GM12801 (cell line): Measurements from ENCODE around the gene COL13A1.

Source experiments
- TF ChIP-seq, protein P1 (sequence below): IDR thresholded peaks from one replicate; pipeline ENCODE4 v1.5.1; 2011; ENCODE audit warnings: control low read depth; ENCODE audit not compliant: insufficient read length; ENCODE audit errors: extremely low read depth

Gene COL13A1

DNA sequence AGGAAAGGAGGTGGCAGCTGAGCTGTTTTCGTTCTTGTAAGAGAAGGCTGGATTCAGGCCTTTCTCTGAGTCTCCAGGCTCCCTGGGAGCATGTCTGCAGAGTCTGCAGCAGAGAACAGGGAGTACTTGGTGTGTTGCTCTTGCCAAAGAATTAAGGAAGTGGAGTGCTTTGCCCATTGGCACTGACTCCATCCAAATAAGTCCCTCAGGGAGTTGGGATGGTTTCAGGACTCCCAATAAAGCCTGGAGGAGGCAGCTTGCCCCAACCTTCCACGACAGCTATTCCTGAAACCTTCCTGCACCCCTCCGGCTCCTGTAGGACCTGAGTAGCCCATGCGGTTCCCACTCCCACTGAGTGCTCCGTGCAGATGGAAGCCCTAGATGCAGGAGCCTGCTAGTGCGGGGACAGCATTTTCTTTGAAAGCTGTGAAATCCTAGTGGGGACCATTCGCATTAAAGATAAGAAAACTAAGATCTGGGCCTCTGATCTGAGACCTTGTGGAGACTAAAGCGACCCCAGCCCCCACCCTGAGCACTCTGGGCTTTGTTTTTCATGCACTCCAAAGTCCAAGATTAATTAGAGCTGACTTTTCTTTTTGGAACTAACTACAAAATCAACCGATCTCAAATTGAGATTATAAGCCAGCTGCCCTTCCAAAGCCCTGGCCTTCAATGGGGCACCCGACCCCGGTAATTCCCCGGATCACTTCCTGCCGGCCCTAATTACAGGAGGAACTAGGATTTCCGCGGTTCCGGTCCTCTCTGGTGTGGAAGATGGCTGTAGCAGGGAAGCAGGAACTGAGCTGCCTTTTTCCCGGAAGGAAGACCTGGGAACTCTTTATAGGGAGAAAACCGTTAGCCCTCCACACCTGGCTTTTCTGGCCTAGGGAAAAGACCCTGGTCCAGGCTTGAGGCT lies 110.2 kb downstream of the COL13A1 start:
- TF ChIP-seq, protein P1, sequence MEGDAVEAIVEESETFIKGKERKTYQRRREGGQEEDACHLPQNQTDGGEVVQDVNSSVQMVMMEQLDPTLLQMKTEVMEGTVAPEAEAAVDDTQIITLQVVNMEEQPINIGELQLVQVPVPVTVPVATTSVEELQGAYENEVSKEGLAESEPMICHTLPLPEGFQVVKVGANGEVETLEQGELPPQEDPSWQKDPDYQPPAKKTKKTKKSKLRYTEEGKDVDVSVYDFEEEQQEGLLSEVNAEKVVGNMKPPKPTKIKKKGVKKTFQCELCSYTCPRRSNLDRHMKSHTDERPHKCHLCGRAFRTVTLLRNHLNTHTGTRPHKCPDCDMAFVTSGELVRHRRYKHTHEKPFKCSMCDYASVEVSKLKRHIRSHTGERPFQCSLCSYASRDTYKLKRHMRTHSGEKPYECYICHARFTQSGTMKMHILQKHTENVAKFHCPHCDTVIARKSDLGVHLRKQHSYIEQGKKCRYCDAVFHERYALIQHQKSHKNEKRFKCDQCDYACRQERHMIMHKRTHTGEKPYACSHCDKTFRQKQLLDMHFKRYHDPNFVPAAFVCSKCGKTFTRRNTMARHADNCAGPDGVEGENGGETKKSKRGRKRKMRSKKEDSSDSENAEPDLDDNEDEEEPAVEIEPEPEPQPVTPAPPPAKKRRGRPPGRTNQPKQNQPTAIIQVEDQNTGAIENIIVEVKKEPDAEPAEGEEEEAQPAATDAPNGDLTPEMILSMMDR, result no peak

DNA sequence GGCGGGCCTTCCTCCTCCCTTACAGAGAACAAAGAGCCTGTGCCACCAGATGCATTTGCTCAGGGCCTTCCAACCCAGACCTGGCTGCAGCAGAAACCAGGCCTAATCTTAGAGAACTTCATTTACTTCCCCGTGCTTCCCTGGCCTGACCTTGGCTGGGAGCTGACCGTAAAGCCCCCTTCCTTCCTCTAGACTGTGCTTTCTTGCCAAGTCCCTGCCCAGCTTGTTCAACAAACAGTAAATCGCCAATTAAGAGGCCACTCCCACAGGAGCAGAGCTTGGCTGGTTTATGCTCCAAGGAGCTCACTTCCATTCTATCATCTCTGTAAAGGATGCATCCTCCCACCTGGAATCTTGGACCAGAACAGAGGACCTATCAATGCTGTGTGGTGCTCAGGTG lies 110.9 kb downstream of the COL13A1 start:
- TF ChIP-seq, protein P1, result no peak

DNA sequence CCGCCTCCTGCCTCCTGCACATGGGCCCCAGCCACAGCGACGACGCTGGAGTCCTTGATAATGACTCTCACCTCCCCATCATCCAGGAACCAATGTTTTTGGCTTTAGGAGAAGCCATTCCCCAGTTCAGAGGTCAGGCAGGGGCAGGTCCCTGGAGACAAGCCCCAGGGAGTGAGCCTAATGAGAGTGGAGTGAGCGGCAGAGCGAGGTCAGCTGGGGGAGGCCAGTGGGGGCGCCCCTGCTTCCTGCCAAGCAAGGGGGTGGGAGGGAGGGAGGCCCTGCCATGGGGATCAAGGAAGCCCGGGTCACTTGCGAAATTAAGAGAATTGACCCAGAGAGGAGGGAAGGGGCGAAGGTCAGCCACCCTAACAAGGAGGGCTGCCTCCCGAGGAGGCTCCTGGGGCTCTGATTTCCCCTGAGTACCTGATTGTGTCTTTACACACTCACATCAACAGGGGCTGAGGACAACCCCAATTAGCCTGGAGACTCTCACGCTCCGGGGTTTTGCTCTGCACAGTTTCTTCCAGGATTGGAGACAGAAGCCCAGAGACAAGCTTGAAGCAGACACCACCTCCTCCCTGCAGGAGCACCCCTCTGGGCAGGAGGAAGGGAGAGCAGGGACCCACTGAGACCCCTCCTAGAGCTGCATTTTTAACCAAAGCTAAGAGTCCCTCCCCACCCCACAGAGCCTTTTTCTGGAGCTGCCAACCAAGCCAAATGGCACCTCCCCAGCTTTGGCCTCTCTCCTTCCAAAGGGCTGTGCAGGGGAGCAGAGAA lies 112.1 kb downstream of the COL13A1 start:
- TF ChIP-seq, protein P1, result no peak

DNA sequence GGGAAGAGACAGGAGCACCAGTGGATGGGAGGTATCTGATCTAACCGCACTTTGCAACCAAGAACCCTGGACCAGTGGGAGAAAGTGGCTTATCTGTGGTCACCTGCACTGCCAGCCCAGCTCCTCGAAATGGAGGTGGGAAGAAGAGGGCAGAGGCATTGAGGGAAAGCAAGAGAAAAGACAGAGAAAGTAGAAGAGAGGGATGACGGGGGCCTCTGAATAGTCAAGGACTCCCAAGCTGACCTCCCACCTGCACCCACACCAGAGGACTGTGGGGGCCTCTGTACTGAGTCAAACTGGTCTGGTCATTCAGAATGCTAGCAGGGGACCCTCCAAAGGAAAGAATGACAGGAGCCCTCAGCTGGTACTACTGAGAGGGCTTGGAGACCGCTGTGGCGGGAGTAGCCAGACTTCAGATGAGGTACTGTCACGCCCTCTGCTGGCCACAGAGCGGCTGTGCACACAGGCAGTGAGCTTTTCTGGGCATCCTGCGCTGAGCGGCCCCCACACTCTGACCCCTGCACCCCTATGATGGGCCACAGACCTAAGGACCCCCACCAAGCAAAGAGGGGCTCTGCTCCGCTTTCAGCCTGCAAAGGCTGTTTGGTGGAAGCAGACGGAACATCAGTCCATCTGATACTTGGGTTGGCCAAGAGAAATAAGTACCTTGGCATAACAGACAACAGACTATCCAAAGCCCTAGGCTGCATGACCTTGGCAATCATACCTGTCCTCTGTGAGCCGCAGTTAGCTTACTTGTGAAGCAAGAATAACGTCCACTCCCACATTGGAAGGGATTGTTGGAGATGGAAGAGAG lies 112.9 kb downstream of the COL13A1 start:
- TF ChIP-seq, protein P1, result no peak

DNA sequence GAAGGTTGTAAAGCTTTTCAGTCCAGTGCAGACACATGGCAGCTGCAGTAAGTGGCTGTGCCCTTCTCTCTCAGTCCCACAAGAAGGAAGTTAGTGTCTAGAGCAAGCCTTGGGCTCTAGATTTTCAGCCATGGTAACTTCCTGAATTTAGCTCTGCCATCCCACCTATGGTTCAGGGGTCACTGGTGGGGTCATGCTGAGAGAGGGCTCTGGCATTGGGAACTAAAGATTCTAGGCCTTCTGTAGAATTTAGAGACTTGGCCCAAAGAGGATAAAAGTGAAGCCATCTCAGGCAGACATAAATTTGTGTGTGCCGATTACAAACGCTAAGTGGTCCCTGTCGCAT lies 113.5 kb downstream of the COL13A1 start:
- TF ChIP-seq, protein P1, result no peak

DNA sequence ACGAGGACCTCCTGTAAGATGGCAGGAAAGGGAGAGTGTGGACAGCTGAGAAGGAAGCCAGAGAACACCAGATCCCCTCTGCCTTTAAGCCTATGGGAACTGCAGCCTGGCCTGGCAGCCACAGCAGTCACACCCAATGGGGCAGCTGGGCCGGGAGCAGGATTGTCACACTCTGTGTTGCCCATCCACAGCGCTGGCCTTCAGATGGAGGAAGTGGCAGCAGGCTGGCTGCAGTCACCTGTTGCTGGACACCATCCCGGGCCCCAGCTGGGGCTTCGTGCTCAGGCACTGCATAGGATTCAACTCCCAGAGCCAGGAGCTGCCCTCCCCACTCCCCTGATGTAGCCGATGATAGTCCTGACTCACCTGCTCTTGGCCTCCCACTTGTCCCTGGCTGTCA lies 114.4 kb downstream of the COL13A1 start:
- TF ChIP-seq, protein P1, result no peak

DNA sequence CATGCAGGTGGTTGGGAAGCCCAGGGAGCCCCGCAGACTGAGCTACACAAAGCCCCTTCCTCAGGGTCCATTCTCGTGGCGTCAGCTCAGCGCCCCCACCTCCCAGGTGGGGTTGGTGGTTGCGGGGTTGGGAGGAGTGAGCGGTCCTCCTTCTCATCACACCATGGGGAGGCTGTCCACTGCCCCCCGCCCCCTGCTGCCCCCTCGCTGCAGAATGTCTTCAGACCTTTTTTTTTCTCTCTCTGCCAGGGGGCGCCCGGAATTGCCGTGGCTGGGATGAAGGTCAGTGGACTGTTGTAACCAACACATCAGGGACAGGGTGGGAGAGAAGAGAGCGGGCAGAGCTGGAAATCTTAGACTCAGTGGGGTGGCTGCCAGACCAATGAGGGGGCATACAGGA lies 116.3 kb downstream of the COL13A1 start:
- TF ChIP-seq, protein P1, result no peak
